ENCODE data around the gene SYNGAP1.
A peak's percentile ranks its signal among the peaks of the same experiment; 100 is the strongest.
"Not testable (repeated sequence)": the region's sequence is repeated elsewhere in the genome, so short reads cannot be mapped to it uniquely, and the experiment has no call there.

The SYNGAP1 gene

GRCh38 chr6:33373960-33374910, 45.6 kb upstream of the SYNGAP1 start:
- no peak overlapping the region for H2AK5ac ChIP-seq (ENCODE audit: low read length, severe bottlenecking)
- H2BK120ac ChIP-seq (ENCODE audit: low read depth, low read length): no peak overlapping the region
- no peaks in the 10 kb centered on the region for H3K36me3 ChIP-seq (ENCODE audit: control insufficient read depth in 1 of 2, insufficient read depth in 2 of 2, low read depth in 1 of 2, low read length in 2 of 2)
- no peak overlapping the region for H3K4ac ChIP-seq (ENCODE audit: low read depth in 1 of 2, low read length in 2 of 2)
- no peak overlapping the region for H3K4me2 ChIP-seq (ENCODE audit: low read length, poor library complexity, severe bottlenecking)
- no peaks in the 10 kb centered on the region for H3K4me1 ChIP-seq (ENCODE audit: control insufficient read depth, insufficient read depth, low read depth, low read length)
- no peak overlapping the region for H3K23ac ChIP-seq (ENCODE audit: low read length in 2 of 2)
- H3K14ac ChIP-seq (ENCODE audit: low read length in 2 of 2): no peak overlapping the region
- H2BK15ac ChIP-seq (ENCODE audit: low read depth, poor library complexity, severe bottlenecking): no peak overlapping the region
- H3K9ac ChIP-seq (ENCODE audit: low read length): peak overlapping the region; percentile 89
- H3K4me3 ChIP-seq (ENCODE audit: insufficient read depth in 1 of 2, low read depth in 1 of 2, low read length in 2 of 2): peak overlapping the region in 1 of 2 experiments; percentile 58
- H3K18ac ChIP-seq (ENCODE audit: low read depth in 1 of 2, low read length in 2 of 2): no peak overlapping the region
- WGBS: 80% methylated on average over 8 of the region's 8 CpGs
- no peak for DNase-seq
- no peaks in the 10 kb centered on the region for H3K9me3 ChIP-seq (ENCODE audit: control insufficient read depth, low read length)
- no peak overlapping the region for H2AFZ ChIP-seq (ENCODE audit: low read depth, low read length)
- H2BK12ac ChIP-seq (ENCODE audit: low read length in 2 of 2): no peak overlapping the region
- H4K91ac ChIP-seq (ENCODE audit: low read length): no peak overlapping the region
- H3K27ac ChIP-seq (ENCODE audit: low read length, poor library complexity, severe bottlenecking): no peak overlapping the region
- H4K8ac ChIP-seq (ENCODE audit: low read length): no peak overlapping the region
- no peaks in the 10 kb centered on the region for H3K79me1 ChIP-seq (replicated peaks; ENCODE audit: low read length, poor library complexity, severe bottlenecking)
- peaks cover 0 to 9% of the 10 kb centered on the region in 2 experiments for H3K27me3 ChIP-seq (ENCODE audit: control insufficient read depth in 1 of 2, insufficient read depth in 1 of 2, low read length in 2 of 2)
- no peak overlapping the region for H2BK5ac ChIP-seq (ENCODE audit: low read depth, low read length, poor library complexity, severe bottlenecking)

- Histone ChIP-seq H2AK5ac (ENCODE audit: low read length, severe bottlenecking) (no peak overlapping the region), H2AFZ (ENCODE audit: low read depth, low read length) (no peak overlapping the region), H3K9me3 (ENCODE audit: control insufficient read depth, low read length) (no peaks in the 10 kb centered on the region), H3K4me2 (ENCODE audit: low read length, poor library complexity, severe bottlenecking) (no peak overlapping the region), H3K4ac (ENCODE audit: low read depth in 1 of 2, low read length in 2 of 2) (no peak overlapping the region), H3K27ac (ENCODE audit: low read length, poor library complexity, severe bottlenecking) (no peak overlapping the region), H3K27me3 (ENCODE audit: control insufficient read depth in 1 of 2, insufficient read depth in 1 of 2, low read length in 2 of 2) (peaks cover 0 to 9% of the 10 kb centered on the region in 2 experiments), H3K4me3 (ENCODE audit: insufficient read depth in 1 of 2, low read depth in 1 of 2, low read length in 2 of 2) (peak overlapping the region in 1 of 2 experiments; percentile 58), H3K36me3 (ENCODE audit: control insufficient read depth in 1 of 2, insufficient read depth in 2 of 2, low read depth in 1 of 2, low read length in 2 of 2) (no peaks in the 10 kb centered on the region), H4K91ac (ENCODE audit: low read length) (no peak overlapping the region), H2BK5ac (ENCODE audit: low read depth, low read length, poor library complexity, severe bottlenecking) (no peak overlapping the region), H3K4me1 (ENCODE audit: control insufficient read depth, insufficient read depth, low read depth, low read length) (no peaks in the 10 kb centered on the region), H3K79me1 (replicated peaks; ENCODE audit: low read length, poor library complexity, severe bottlenecking) (no peaks in the 10 kb centered on the region), H2BK12ac (ENCODE audit: low read length in 2 of 2) (no peak overlapping the region), H4K8ac (ENCODE audit: low read length) (no peak overlapping the region), H3K23ac (ENCODE audit: low read length in 2 of 2) (no peak overlapping the region), H2BK15ac (ENCODE audit: low read depth, poor library complexity, severe bottlenecking) (no peak overlapping the region), H3K9ac (ENCODE audit: low read length) (peak overlapping the region; percentile 89), H3K18ac (ENCODE audit: low read depth in 1 of 2, low read length in 2 of 2) (no peak overlapping the region), H2BK120ac (ENCODE audit: low read depth, low read length) (no peak overlapping the region), H3K14ac (ENCODE audit: low read length in 2 of 2) (no peak overlapping the region)
- DNase-seq: peak; percentile 77
- WGBS: 83% methylated on average over 9 of the region's 9 CpGs
These were observed 44.7 kb upstream of the SYNGAP1 start for GRCh38 chr6:33375143-33375671.

DNA sequence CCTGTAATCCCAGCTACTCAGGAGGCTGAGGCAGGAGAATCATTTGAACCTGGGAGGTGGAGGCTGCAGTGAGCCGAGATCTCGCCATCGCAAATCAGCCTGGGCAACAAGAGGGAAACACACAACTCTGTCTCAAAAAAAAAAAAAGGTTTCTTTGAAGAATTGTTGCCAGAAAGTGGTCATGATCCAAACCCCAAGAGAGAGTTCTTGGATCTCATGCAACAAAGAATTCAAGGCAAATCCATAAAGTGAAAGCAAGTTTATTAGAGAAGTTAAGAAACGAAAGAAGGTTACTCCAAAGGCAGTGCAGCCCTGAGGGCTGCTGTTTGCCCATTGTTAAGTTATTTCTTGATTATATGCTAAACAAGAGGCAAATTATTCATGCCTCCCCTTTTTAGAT, 42.7 kb upstream of the SYNGAP1 start:
- H3K27ac ChIP-seq (ENCODE audit: low read length, poor library complexity, severe bottlenecking): no peak overlapping the region
- H3K79me1 ChIP-seq (replicated peaks; ENCODE audit: low read length, poor library complexity, severe bottlenecking): no peaks in the 10 kb centered on the region
- H3K23ac ChIP-seq (ENCODE audit: low read length in 2 of 2): no peak overlapping the region
- 97% methylated on average over 4 of the region's 4 CpGs for WGBS
- H3K9ac ChIP-seq (ENCODE audit: low read length): peak overlapping the region; percentile 89
- no peak overlapping the region for H2AK5ac ChIP-seq (ENCODE audit: low read length, severe bottlenecking)
- no peak overlapping the region for H2BK15ac ChIP-seq (ENCODE audit: low read depth, poor library complexity, severe bottlenecking)
- H2BK120ac ChIP-seq (ENCODE audit: low read depth, low read length): no peak overlapping the region
- no peaks in the 10 kb centered on the region for H3K36me3 ChIP-seq (ENCODE audit: control insufficient read depth in 1 of 2, insufficient read depth in 2 of 2, low read depth in 1 of 2, low read length in 2 of 2)
- no peak overlapping the region for H3K14ac ChIP-seq (ENCODE audit: low read length in 2 of 2)
- H3K4ac ChIP-seq (ENCODE audit: low read depth in 1 of 2, low read length in 2 of 2): no peak overlapping the region
- peak overlapping the region in 1 of 2 experiments; percentile 64 for H3K4me3 ChIP-seq (ENCODE audit: insufficient read depth in 1 of 2, low read depth in 1 of 2, low read length in 2 of 2)
- no peak overlapping the region for H3K4me2 ChIP-seq (ENCODE audit: low read length, poor library complexity, severe bottlenecking)
- H3K4me1 ChIP-seq (ENCODE audit: control insufficient read depth, insufficient read depth, low read depth, low read length): no peaks in the 10 kb centered on the region
- peaks cover 0 to 12% of the 10 kb centered on the region in 2 experiments for H3K27me3 ChIP-seq (ENCODE audit: control insufficient read depth in 1 of 2, insufficient read depth in 1 of 2, low read length in 2 of 2)
- no peaks in the 10 kb centered on the region for H3K9me3 ChIP-seq (ENCODE audit: control insufficient read depth, low read length)
- no peak for DNase-seq
- no peak overlapping the region for H2BK12ac ChIP-seq (ENCODE audit: low read length in 2 of 2)
- no peak overlapping the region for H4K91ac ChIP-seq (ENCODE audit: low read length)
- no peak overlapping the region for H3K18ac ChIP-seq (ENCODE audit: low read depth in 1 of 2, low read length in 2 of 2)
- no peak overlapping the region for H2BK5ac ChIP-seq (ENCODE audit: low read depth, low read length, poor library complexity, severe bottlenecking)
- no peak overlapping the region for H4K8ac ChIP-seq (ENCODE audit: low read length)
- H2AFZ ChIP-seq (ENCODE audit: low read depth, low read length): no peak overlapping the region

DNA sequence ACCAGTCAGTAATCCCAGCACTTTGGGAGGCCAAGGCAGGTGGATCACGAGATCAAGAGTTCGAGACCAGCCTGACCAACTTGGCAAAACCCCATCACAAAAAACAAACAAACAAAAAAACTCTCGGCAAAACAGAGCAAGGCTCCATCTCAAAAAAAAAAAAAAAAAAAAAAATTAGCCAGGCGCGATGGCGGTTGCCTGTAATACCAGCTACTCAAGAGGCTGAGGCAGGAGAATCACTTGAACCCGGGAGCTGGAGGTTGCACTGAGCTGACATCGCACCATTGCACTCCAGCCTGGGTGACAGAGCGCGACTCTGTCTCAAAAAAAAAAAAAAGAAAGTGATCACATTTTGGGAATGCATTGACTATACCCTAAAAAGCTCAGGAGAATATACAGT, 40.7 kb upstream of the SYNGAP1 start:
- H2BK12ac ChIP-seq (ENCODE audit: low read length in 2 of 2); H3K14ac ChIP-seq (ENCODE audit: low read length in 2 of 2); DNase-seq; H3K4ac ChIP-seq (ENCODE audit: low read depth in 1 of 2, low read length in 2 of 2); H2BK5ac ChIP-seq (ENCODE audit: low read depth, low read length, poor library complexity, severe bottlenecking); H3K18ac ChIP-seq (ENCODE audit: low read depth in 1 of 2, low read length in 2 of 2); H2AK5ac ChIP-seq (ENCODE audit: low read length, severe bottlenecking); H2AFZ ChIP-seq (ENCODE audit: low read depth, low read length); H3K4me2 ChIP-seq (ENCODE audit: low read length, poor library complexity, severe bottlenecking); H4K8ac ChIP-seq (ENCODE audit: low read length); H3K23ac ChIP-seq (ENCODE audit: low read length in 2 of 2); H3K4me3 ChIP-seq (ENCODE audit: insufficient read depth in 1 of 2, low read depth in 1 of 2, low read length in 2 of 2); H3K79me1 ChIP-seq (replicated peaks; ENCODE audit: low read length, poor library complexity, severe bottlenecking); H3K27ac ChIP-seq (ENCODE audit: low read length, poor library complexity, severe bottlenecking); H3K36me3 ChIP-seq (ENCODE audit: control insufficient read depth in 1 of 2, insufficient read depth in 2 of 2, low read depth in 1 of 2, low read length in 2 of 2); H3K27me3 ChIP-seq (ENCODE audit: control insufficient read depth in 1 of 2, insufficient read depth in 1 of 2, low read length in 2 of 2); H3K4me1 ChIP-seq (ENCODE audit: control insufficient read depth, insufficient read depth, low read depth, low read length); H3K9me3 ChIP-seq (ENCODE audit: control insufficient read depth, low read length); H2BK15ac ChIP-seq (ENCODE audit: low read depth, poor library complexity, severe bottlenecking); H3K9ac ChIP-seq (ENCODE audit: low read length); H2BK120ac ChIP-seq (ENCODE audit: low read depth, low read length); H4K91ac ChIP-seq (ENCODE audit: low read length): not testable (repeated sequence)
- WGBS: 87% methylated on average over 8 of the region's 10 CpGs

Measured in mesenchymal stem cell (in vitro differentiated cells and primary cell).